ENCODE data around the gene KATNA1. TPM values are rescaled to one million over a fixed set of nuclear protein-coding genes. Genes with fewer than 3 reads are reported as not detected.
"Not testable (repeated sequence)": the region's sequence is repeated elsewhere in the genome, so short reads cannot be mapped to it uniquely, and the experiment has no call there.

Gene KATNA1
- total RNA-seq, 1 experiment from 2014 or later = 20.6 TPM

- Histone ChIP-seq H3K27me3 (ENCODE audit: insufficient read depth, low read length) (no peaks in the 10 kb centered on the region), H3K4me2 (ENCODE audit: low read length) (no peak overlapping the region), H3K4me1 (ENCODE audit: control insufficient read depth in 1 of 2, insufficient read depth in 2 of 2, low read length in 2 of 2) (no peaks in the 10 kb centered on the region), H3K9me2 (ENCODE audit: insufficient read depth) (no peaks in the 10 kb centered on the region), H3K9me3 (ENCODE audit: control insufficient read depth in 1 of 2, insufficient read depth in 1 of 2, low read depth in 1 of 2, low read length in 2 of 2) (no peaks in the 10 kb centered on the region), H3K4me3 (replicated peaks in 1 of 2; ENCODE audit: low read depth in 1 of 2, low read length in 2 of 2) (no peak overlapping the region), H4K20me1 (ENCODE audit: insufficient read depth) (peaks cover 18% of the 10 kb centered on the region), H3K36me3 (ENCODE audit: control insufficient read depth in 1 of 2, insufficient read depth in 2 of 2, low read length in 2 of 2) (peaks cover 19 to 26% of the 10 kb centered on the region in 2 experiments; a peak in 3 of 4 replicates), H3K79me2 (ENCODE audit: insufficient read depth, low read length) (peaks cover 59% of the 10 kb centered on the region), H2AFZ (ENCODE audit: low read depth, low read length, poor library complexity, severe bottlenecking) (no peak overlapping the region), H3K9ac (ENCODE audit: low read length) (no peak overlapping the region), H3K27ac (ENCODE audit: low read depth, low read length) (no peak overlapping the region)
- RAD21 ChIA-PET (ENCODE audit: low non-redundant PET in 1 of 2, low total read pairs in 2 of 2, uncharacterized antibody in 2 of 2, unreplicated experiment in 2 of 2) = no interaction called here
- DNase-seq (ENCODE audit: low read depth, low spot score) (no peak), ATAC-seq (no peak)
- no peak for TF ChIP-seq EGR1 (IDR thresholded peaks at IDR 0.05; ENCODE audit: low read depth)
- no peak for TF ChIP-seq JUND (IDR thresholded peaks at IDR 0.05)
- TF ChIP-seq SRF (IDR thresholded peaks at IDR 0.05; ENCODE audit: low read depth) = no peak
- TF ChIP-seq EZH2phosphoT487 (IDR thresholded peaks at IDR 0.05; ENCODE audit: borderline replicate concordance) = no peak
- TF ChIP-seq EZH2 (IDR thresholded peaks at IDR 0.05) = no peak
- TF ChIP-seq, protein P1, sequence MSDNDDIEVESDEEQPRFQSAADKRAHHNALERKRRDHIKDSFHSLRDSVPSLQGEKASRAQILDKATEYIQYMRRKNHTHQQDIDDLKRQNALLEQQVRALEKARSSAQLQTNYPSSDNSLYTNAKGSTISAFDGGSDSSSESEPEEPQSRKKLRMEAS (IDR thresholded peaks at IDR 0.05) = no peak
- TF ChIP-seq POLR2A (IDR thresholded peaks at IDR 0.05; ENCODE audit: borderline replicate concordance, extremely low read depth, insufficient read depth, insufficient read length) = no peak
- no peak for TF ChIP-seq ZNF274 (IDR thresholded peaks at IDR 0.05; ENCODE audit: low read depth, low read length)
- no peak for TF ChIP-seq SIN3A (IDR thresholded peaks at IDR 0.05; ENCODE audit: low read depth)
- no peak for TF ChIP-seq POLR2AphosphoS5 (IDR thresholded peaks at IDR 0.05; ENCODE audit: low read depth, low read length)
- TF ChIP-seq YY1 (IDR thresholded peaks at IDR 0.05; ENCODE audit: extremely low read depth, insufficient replicate concordance, low read depth, low read length) = no peak
- TF ChIP-seq ZBTB33 (IDR thresholded peaks at IDR 0.05; ENCODE audit: extremely low read depth, insufficient replicate concordance, low read length) = no peak
- TF ChIP-seq ZFX (IDR thresholded peaks at IDR 0.05) = no peak
- TF ChIP-seq, protein P2, sequence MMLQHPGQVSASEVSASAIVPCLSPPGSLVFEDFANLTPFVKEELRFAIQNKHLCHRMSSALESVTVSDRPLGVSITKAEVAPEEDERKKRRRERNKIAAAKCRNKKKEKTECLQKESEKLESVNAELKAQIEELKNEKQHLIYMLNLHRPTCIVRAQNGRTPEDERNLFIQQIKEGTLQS (IDR thresholded peaks at IDR 0.05) = no peak
- no peak for TF ChIP-seq CEBPB (IDR thresholded peaks at IDR 0.05; ENCODE audit: low read depth)
- CTCF ChIA-PET = no interaction called here
- intact Hi-C loops (cut with micrococcal nuclease) = no loop called here
- BruUV-seq (replicated peaks) = TSS peak; percentile 25
- POLR2A ChIA-PET = no interaction called here
Measured at GRCh38 chr6:149683256-149683859, 34.8 kb upstream of the KATNA1 start.

DNA sequence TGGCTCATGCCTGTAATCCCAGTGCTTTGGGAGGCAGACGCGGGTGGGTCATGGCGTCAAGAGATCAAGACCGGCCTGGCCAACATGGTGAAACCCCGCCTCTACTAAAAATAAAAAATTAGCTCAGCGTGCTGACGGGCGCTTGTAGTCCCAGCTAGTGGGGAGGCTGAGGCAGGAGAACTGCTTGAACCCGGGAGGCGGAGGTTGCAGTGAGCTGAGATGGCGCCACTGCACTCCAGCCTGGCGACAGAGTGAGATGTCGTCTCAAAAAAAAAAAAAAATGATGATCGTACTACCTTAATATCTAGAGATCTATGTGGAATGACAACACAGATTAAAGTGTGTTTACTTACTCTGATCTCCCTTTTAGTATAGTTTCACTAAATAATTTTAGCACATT lies 33.3 kb upstream of the KATNA1 start:
- H3K27me3 ChIP-seq (ENCODE audit: insufficient read depth, low read length); DNase-seq (ENCODE audit: low read depth, low spot score); H3K9ac ChIP-seq (ENCODE audit: low read length); H3K4me1 ChIP-seq (ENCODE audit: control insufficient read depth in 1 of 2, insufficient read depth in 2 of 2, low read length in 2 of 2); ATAC-seq; POLR2A ChIA-PET; H2AFZ ChIP-seq (ENCODE audit: low read depth, low read length, poor library complexity, severe bottlenecking); RAD21 ChIA-PET (ENCODE audit: low non-redundant PET in 1 of 2, low total read pairs in 2 of 2, uncharacterized antibody in 2 of 2, unreplicated experiment in 2 of 2); H3K9me3 ChIP-seq (ENCODE audit: control insufficient read depth in 1 of 2, insufficient read depth in 1 of 2, low read depth in 1 of 2, low read length in 2 of 2); H3K4me2 ChIP-seq (ENCODE audit: low read length); H3K9me2 ChIP-seq (ENCODE audit: insufficient read depth); H3K27ac ChIP-seq (ENCODE audit: low read depth, low read length); BruUV-seq (replicated peaks); intact Hi-C loops (cut with micrococcal nuclease); CTCF ChIA-PET; H3K4me3 ChIP-seq (replicated peaks in 1 of 2; ENCODE audit: low read depth in 1 of 2, low read length in 2 of 2): not testable (repeated sequence)
- H3K79me2 ChIP-seq (ENCODE audit: insufficient read depth, low read length) = peaks cover 48% of the 10 kb centered on the region
- H3K36me3 ChIP-seq (ENCODE audit: control insufficient read depth in 1 of 2, insufficient read depth in 2 of 2, low read length in 2 of 2) = peaks cover 21 to 26% of the 10 kb centered on the region in 2 experiments; a peak in 3 of 4 replicates
- peaks cover 18% of the 10 kb centered on the region for H4K20me1 ChIP-seq (ENCODE audit: insufficient read depth)
